Measurements from ENCODE around the gene ECHDC3.
"Not testable (repeated sequence)": the region's sequence is repeated elsewhere in the genome, so short reads cannot be mapped to it uniquely, and the experiment has no call there.

The ECHDC3 gene, protein sequence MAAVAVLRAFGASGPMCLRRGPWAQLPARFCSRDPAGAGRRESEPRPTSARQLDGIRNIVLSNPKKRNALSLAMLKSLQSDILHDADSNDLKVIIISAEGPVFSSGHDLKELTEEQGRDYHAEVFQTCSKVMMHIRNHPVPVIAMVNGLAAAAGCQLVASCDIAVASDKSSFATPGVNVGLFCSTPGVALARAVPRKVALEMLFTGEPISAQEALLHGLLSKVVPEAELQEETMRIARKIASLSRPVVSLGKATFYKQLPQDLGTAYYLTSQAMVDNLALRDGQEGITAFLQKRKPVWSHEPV

DNA sequence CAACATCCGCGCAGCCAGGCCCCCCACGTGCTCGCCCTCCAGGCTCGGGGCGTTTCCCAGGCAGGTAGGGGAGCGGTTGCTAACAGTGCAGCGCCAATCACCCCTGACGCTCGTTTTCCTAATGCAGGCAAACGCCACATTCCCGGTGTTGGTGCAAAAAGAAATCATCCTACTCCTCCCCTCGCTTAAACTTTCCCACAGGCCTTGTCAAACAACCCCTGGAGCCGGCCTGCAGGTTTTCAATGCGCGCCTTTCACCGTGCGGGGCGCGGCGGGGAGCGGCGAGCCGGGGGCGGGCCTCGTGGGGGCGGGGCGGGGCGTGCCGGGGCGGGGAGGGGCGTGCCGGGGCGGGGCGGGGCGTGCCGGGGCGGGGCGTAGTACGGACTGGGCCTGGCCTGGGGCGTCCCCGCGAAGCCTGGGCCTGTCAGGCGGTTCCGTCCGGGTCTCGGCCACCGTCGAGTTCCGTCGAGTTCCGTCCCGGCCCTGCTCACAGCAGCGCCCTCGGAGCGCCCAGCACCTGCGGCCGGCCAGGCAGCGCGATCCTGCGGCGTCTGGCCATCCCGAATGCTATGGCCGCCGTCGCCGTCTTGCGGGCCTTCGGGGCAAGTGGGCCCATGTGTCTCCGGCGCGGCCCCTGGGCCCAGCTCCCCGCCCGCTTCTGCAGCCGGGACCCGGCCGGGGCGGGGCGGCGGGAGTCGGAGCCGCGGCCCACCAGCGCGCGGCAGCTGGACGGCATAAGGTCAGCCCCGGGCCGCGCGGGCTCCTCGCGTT, at the start of gene ECHDC3:
Gene ECHDC3, plus strand, starts transcription at position 374 of the 770 bp plus-strand sequence. Its CDS starts 195 bp downstream, at position 569.
- DNase-seq: no peak

DNA sequence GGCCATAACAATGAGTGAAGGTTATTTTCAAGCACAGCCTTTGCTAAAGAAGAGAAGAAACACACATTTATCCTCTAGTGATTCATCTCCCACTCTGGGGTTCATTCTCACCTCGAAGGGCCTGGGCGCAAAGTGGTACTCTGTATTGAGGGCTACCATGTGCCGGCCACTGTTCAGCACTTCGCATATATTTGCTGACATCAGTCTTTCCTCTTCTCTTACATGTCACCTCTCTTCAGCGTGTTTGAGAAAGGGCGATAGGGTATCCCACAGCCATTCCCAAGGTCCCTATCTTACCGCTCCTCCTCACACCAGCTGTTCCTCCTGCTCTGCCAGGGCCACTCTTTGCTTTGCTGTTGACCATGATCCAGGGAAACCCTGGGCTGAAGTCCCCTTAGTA, 48.8 kb upstream of the ECHDC3 start:
- no peak for DNase-seq

DNA sequence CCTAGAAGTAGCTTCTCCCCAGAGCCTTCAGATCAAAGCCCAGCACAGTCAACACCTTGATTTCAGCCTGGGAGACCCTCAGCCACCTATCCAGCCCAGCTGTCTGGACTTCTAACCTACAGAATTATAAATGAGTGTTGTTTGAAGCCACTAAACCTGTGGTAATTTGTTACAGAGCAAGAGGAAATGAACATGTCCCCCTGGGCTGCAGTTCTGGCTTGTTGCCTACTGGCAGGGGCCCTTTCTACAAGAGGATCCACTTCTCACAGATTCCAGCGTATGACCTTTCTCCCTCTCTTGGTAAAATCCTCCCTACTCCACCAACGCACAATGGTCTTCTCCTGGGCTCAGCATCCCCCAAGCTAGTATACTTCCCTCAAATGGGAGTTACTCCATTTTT, 46.4 kb upstream of the ECHDC3 start:
- DNase-seq: no peak

DNA sequence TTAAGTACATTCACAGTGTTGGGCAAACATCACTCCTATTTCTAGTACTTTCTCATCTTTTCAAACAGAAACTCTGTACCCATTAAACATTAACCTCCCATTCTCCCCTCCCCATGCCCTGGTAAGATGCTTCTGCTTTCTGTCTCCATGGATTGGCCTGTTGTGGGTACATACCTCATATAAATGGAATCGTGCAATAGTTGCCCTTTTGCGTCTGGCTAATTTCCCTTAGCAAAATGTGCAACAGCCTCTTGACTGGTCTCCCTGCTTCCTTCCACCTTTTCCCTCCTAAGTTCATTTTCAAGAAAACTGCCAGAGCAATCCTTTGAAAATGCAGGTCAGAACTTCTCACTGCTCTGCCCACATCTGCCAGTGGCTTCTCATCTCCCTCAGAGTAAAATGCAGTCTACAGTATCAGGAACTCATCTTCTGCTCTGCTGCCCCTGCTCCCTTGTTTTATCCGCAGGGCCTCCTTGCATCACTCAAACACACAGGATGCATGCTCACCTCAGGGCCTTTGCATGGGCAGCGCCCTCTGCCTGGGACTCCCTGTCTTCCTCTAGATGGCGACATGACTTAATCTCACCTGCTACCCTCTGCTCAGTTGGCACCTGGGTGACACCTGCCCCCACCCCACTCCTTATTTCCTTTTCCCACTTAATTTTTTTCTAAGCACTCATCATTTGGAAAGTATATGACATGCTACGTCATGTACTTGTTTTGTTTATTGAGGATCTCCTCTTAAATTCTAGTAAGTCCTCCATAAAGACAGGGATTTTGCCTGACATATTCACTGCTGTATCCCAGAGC, 44.3 kb upstream of the ECHDC3 start:
- DNase-seq: no peak

DNA sequence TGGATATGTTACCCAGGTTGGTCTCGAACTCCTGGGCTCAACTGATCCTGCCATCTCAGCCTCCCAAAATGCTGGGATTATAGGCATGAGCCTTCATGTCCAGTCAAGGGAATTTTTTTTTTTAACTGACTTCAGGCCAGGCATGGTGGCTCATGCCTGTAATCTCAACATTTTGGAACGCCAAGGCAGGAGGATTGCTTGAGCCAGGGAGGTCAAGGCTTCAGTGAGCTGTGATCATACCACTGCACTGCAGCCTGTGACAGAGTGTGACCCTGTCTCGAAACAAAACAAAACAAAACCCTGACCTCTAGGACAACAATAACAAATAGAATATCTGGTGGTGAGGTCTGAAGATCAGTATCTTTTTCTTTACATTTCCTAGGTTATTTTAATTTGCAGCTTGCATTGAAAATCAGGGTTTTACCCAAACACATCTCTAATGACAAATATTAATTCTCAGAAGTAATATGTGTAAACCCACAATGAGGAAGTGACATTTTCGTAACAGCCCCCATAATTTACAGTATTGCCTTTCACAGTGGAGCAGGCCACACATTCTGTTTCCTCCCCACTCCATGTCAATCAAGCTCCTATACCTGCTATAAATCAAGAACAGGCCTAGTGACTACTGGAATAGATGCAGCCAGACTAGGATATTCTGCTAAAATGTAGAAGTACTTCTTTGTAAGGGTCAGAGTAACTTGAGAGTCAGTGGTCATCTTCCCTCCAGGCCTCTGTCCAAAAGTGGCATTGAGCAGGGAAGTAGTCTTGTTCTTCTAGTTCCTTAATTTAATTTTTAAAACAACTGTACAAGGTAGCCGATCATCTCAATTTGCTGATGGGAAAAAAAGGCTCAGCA, 43.3 kb upstream of the ECHDC3 start:
- no peak for DNase-seq

DNA sequence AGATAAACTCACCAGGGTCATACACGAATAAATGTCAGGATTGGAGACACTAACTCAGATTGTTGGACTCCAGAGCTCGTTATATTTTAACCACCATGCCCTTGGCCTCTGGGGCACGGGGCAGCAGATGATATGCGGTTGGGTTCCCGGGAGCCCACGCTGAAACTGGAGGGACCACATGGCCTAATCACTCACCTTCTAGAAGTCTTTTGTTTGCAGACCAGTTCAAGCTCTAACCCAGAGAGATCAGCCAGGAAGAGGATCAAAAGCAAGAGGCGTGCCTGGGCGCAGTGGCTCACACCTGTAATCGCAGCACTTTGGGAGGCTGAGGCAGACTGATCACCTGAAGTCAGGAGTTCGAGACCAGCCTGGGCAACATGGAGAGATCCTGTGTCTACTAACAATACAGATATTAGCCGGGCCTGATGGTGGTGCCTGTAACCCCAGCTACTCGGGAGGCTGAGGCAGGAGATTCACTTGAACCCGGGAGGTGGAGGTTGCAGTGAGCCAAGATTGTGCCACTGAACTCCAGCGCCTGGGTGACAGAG, 42.6 kb upstream of the ECHDC3 start:
- no peak for DNase-seq

DNA sequence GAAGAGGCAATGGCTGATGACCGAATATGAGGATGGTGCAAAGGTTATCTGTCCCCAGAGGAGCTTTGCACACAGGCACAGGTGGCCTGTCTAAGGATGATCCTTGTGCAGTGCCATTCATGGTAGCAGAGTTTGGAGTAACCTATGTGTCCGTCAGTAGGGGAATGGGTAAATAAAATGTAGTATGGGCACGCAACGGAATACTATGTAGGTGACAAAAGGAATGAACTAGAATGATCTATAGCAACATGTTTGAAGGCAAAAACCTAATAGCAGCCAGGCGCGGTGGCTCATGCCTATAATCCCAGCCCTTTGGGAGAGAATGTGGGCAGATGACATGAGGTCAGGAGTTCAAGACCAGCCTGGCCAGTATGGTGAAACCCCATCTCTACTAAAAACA, 41.6 kb upstream of the ECHDC3 start:
- DNase-seq: no peak

DNA sequence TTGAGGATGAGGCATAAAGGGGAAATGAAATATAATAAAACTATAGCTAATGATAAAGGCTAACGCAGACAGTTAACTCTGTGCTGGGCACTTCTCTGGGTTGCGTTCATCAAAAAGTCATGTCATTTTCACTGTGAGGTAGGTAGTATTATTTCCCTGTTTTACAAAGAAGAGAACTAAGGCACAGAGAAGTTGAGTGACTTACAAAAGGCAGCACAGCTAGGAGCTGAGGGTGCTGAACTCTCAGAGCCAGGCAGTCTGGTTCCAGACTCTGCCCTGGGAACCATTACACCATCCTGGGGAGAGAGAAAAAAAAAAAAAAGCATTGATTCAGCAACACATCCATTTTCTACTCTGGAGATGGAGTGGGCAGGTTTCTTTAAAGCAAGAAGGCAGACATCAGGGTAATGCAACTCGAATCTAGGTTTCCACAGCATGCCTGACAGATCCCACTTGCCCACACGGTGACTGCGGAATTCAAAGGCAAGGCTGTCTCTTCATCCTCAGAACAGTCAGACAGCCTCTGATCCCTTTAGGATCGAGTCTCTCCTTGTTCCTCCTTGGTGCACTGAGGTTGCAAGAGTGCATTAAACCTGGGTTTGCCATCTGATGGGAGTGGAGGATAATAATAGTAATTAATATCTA, 40.6 kb upstream of the ECHDC3 start:
- no peak for DNase-seq

DNA sequence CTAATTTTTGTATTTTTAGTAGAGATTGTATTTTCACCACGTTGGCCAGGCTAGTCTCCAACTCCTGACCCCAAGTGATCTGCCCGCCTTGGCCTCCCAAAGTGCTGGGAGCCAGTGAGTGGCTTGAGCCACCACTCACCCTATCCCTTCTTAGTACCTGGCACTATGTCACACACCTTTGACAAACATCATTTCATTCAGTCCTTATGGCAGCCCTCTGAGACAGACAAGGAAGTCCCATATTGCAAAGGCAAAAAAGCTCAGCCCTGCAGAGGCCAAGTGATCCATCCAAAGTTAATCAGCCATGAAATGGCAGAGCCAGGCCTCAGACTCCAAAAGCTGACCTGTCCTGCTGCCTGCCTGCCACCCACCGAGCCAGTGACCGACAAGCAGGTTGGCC, 39.9 kb upstream of the ECHDC3 start:
- no peak for DNase-seq

DNA sequence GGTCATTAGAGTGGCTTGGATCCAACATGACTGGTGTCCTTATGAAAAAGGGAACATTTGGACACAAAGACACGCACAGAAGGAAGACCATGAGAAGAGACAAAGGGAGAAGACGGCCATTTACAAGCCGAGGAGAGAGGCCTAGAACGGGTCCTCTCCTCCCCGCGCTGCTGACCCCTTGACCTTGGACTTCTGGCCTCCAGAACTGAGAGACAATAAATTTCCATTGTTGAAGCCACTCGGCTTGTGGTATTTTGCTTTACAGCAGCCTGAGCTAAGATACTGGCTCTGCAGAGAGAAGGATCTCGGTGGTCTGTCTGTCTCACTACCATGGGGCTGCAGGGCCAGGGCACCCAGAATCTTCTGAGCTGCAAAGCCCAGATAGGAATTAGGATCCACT, 38.1 kb upstream of the ECHDC3 start:
- no peak for DNase-seq

DNA sequence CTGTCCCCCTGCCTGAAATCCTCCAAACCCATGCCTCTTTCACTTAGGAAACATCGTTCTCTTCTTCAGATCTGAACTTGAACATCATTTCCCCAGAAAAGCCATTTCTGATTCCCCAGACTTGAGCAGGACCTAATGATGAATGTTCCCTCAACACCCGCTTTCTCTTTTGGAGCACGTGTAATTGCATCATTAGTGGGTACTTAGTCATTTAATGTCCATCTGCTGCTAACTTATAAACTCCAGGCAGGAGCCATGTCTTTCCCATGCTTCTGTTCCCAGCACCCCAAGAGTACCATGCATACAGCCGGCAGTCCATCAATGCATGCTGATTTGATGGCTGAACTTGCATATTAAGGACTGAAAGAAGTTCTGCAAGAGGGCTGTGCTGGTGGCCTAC, 36.5 kb upstream of the ECHDC3 start:
- DNase-seq: no peak

DNA sequence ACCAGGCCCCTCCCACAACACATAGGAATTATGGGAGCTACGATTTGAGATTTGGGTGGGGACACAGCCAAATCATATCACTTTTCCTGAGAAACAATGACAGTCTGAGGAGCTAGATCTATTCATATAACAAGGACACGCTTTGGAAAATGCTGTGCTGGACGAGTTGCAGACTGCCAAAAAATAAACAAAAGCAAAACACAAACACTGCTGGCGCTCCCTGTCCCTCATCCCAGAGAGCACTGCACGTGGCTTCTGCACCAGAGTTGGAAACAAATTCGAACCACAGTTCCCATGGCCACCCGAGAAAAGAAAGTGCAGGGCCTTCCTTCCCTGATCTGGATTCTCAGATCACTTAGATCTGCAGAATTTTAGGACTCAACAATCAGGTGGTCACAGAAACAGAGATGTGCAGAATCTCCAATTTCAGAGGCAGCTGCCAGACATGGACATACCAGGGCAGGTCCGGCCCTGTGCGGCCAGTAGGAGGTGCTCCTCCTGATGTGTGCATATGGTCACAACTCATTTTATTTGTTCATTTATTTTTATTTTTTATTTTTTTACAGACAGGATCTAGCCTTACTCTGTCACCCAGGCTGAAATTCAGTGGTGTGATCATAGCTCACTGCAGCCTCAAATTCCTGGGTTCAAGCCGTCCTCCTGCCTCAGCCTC, 35.2 kb upstream of the ECHDC3 start:
- no peak for DNase-seq

DNA sequence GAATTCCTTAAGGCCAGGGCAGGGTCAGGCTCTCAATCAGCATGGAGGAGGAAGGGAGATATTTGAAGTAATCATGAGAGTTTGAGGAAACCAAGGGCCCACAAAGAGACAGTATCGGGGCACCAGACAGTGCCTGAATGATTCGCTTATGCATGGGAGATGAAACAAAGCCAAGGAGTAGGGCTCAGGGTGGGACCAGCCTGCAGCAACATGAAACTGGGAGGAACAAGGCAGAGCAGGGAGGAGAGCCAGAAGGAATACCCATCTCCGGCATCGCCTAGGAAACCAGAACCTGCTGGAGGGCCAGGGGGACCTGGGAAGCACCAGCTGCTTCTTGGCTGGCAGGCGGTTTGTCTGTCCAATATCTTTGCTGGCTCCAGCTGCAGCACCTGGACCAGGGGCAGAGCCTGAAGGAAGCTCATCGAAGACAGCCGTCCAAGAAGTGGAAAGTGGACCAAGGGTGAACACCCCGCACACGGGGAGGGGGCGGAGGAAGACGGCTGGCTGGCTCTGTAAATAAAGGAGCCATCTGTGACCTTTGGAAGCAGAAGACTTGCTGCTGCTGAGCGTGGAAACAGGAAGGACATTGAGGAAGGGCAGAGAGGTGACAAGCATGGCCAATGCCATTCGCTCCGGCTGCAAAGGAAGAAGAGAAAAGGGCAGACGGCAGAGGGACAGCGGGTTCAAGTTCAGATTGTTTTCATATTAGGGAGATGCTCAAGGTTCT, 34.4 kb upstream of the ECHDC3 start:
- no peak for DNase-seq

DNA sequence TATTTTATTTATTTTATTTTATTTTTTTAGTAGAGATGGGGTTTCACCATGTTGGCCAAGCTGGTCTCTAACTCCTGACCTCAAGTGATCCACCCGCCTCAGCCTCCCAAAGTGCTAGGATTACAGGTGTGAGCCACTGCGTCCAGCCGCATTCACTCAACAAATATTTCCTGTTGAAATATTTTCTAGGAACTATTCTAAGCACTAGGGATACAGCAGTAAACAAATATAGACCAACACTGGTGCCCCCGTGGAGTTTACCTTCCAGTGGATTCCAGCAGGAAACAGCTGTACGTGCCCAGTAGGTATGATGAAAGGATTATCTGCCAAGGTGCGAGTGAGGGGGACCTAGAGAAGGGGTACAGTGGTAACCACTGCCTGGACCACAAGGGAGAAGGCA, 33.4 kb upstream of the ECHDC3 start:
- not testable (repeated sequence) for DNase-seq

DNA sequence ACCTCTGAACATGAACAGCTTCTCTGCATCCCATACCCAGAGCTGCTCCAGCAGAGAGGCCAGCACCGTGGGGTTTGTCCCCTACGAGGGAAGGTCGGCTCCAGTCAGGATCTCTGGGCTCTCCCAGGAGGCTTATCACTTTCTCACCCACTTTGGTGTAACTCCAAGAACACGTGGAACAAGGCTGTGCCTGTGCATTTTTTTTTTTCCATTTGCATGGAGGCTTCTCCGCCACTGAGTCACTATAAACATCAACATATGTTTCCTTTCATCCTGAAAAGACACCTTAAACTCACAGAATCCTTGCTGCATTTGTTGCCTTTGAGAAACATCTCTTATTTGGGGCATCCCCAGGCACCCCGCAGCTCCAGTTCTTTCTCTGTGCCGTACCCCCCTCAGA, 29.4 kb upstream of the ECHDC3 start:
- no peak for DNase-seq

DNA sequence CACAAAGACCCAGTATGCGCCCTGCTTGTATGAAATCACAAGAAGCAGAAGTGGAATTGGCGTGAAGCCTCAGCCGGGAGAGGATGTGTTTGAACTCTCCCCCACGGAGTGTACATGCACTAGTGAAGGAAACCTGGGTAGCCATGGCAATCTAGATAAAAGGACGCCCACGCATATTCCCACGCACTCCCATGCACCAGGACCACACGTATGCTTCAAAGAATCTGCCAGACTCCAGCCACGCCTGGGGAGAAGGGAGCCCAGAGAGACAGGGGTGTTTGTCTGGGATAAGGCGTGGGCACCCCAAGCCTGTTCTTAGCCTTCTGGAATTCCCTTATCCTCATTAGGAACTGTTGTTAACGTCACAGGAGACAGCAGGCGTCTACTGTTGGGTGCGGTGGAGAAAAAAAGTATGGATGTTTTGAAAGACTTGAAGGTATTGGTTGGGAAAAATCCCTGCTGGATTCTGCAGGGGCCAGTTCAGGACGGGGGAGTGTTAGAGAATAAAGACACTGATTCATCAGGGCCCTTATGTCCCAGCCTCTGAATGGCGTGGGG, 28.9 kb upstream of the ECHDC3 start:
- no peak for DNase-seq

DNA sequence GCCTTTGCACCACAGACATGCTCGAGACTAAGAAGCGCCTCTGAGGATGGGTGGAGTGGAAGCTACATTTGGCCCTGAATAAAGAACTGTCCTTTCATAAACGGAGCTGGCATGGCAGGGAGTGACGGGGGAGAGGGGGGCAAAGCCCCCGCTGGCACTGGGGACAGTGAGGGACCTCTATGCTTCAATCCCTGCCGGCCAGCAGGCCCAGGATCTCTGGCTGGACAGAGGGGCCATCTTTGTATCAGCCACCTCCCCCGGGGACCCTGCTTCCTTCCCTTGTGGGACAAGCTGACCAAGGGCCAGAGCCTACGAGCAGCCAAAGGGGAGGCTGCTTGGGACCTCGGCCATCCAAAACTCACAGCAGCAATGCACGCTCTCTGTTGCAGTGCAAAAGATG, 28.2 kb upstream of the ECHDC3 start:
- no peak for DNase-seq

DNA sequence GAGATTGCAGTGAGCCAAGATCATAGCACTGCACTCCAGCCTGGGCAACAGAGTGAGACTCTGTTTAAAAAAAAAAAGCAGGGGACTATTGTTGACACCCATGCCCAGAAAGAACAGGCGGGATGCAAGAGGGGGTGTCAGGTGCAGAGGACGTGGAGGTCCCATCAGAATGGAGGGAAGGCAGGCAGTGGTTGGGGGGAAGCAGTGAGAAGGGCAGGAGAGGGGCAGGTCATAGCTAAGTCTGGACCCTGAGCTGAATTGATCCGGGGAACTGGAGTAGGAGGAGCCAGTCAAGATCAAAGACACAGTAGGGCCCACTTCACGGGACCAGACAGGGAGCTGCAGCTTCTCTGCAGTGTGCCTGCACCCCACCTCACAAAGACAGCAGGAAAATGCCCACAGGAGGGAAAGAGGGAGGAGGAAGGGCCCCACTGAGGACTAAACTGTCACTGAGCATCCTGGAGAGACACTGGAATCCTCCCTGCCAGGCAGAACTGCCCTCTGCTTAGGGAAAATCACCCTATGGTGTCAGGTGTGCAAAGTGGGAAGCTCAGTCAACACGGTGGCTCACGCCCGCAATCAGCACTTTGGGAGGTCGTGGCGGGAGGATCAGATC, 27.3 kb upstream of the ECHDC3 start:
- DNase-seq: no peak

DNA sequence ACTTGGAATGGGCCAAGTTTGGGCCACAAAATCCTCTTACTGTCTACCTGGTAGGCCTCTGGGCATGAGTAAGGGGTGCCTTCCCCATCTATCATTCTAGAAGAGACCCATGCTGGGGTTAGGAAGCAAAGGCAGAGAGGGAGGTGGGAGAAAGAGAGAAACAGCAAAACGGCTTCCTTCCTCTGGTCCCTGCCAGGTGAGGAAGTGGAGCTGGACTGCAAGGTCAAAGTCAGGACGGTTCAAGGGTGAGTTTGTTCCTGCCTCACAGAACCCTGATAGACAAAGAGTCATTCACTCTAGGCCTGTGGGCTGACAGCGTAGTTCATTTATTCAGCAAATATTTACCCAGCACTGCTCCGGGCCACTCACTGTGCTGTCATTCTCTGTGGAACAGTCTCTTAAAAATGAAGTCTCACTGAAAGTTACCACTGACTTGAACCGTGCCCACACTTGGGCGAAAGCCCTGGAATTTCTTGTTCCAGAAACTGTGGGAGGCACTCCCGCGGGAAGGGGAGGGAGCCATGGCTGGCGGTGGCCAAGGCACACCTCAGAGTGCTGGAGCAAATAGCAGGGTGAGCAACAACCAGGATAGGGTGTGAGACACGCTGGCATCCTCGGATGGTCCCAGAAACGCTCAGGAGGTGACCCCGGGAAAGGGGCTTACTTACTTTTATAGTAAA, 26.2 kb upstream of the ECHDC3 start:
- DNase-seq: no peak

Measured in NCI-H524 treated with DMSO at 0.1 percent for 48 hours (cell line).